GM19328 (cell line): Measurements from ENCODE around the gene PLXNB3.
A peak's percentile ranks its signal among the peaks of the same experiment; 100 is the strongest.
"Not testable (repeated sequence)": the region's sequence is repeated elsewhere in the genome, so short reads cannot be mapped to it uniquely, and the experiment has no call there.

ENCODE experiments used
- ATAC-seq: cut with Tn5 transposase; IDR thresholded peaks from one replicate; pipeline ENCODE4 v1.9.1; 2021; ENCODE audit warnings: mild to moderate bottlenecking, moderate library complexity; ENCODE audit not compliant: unreplicated experiment

Gene PLXNB3

GRCh38 chrX:153763989-153764755 lies at the start of gene PLXNB3:
Gene PLXNB3, plus strand, starts transcription at chrX:153764249. Its CDS starts 1,287 bp downstream, at chrX:153765536.
- ATAC-seq, result no peak

- ATAC-seq, result no peak
These were observed 49.8 kb upstream of the PLXNB3 start for GRCh38 chrX:153714256-153714655.

- ATAC-seq, result no peak
These were observed 46.6 kb upstream of the PLXNB3 start for GRCh38 chrX:153717445-153717844.

DNA sequence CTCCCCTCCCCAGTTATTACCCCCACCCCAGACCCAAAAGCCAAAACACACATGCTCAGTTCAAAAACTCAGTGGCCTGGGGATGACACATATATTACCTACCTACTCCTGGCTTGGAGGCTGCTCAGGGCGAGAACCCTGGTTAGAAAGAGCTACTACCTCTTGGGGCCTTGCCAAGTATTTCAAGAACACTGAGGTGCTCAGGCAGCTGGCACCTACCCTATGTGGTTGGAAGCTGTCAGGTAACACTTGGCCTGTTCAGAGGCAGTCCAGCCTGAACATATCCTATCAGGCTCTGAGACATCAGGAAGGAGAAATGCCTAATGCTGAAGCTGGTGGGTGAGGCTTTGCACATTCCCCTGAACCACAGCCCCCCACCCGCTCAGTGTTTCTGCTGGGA lies 44.8 kb upstream of the PLXNB3 start:
- ATAC-seq, result no peak

DNA sequence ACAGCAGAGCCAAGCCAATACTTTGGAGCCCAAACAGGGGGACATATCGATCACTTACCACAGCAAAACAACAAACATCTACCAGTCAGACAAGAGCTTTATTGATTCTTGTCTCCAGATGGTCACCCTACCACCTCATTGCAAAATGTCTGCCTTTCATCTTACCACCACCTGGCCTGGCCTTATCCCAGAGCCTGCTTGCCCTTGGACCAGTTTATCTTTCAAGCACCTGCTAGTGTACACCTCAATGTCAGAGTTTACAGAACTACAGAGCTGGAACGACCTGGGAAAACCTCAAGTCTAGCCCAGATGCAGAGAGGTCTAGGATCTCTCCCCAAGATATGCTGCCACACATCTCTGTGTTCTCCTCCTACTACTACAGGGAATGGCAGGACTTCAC lies 44.3 kb upstream of the PLXNB3 start:
- no peak for ATAC-seq

- no peak for ATAC-seq
These were observed 41.2 kb upstream of the PLXNB3 start for GRCh38 chrX:153722704-153723350.

DNA sequence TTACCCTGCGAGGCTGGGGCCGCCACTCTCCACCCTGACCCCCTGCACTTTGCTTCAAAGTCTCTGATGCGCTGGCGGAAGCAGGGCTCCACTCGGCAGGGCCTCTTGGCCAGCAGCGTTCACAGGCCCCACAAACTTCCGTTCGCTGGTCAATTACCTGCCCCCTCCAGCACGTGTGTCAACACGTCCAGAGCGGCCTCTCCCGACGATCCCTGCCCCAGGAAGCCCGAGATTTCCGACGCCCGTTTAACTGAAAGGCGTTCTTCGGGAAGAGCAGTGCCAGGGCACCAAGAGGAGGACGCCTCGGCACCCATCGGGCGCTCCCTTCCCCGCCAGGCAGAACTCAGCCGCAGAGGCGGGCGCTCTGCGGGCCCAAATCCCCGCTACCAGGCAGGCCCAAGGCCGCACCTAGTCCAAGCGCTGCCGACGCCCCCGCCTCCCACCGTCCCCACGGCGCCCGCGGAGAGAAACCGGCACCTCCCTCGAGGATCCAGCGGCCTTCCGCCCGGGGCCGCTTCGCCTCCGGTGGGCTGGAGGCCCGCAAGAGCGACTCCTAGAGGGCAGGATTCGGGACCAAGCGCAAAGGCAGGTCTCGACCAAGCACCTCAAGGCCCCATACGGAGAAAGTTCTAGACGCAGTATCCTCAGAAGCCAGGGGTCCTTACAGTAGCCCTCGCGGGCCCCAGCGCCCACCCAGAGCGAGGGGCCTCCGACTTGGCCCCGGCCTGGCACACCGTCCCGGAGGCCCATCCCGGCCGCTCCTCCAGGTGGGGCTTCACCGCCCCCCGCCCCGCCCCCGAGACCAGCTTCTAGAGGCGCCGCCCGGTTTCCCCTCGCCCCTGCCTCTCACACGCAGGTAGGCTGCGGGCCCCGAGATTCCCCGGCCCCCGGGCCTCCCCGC lies 40.4 kb upstream of the PLXNB3 start:
- peak; percentile 25 for ATAC-seq

DNA sequence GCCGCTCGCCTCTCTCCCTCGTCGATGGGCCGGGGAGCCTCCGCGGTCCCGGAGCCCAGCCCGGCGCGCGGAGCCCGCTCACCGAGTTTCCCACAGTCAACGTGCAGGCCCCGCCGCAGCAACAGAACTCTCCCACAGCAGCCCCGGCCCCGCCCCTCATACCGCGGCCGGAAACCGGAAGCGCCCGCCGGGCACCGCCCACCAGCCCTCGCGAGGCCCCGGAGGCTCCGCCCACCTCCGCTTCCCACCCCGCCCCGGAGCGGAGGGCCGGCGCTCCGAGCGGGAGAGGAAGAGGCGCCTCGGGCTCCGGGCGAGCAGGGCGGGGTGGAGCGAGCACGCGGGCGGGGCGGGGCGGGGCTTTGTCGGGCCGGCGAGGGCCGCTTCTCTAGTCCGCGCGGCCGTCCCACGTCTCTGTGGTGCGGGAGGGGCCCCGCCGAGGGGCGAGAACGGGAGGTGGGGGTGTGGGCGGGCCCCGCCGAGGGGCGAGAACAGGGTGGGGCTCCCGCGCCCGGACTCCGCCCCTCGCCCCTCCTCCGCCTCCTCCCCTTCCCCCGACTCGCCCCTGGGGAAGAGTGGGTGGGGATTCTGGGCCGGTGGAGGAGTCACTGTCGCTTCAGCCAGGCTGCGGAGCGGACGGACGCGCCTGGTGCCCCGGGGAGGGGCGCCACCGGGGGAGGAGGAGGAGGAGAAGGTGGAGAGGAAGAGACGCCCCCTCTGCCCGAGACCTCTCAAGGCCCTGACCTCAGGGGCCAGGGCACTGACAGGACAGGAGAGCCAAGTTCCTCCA lies 39.6 kb upstream of the PLXNB3 start, which contains the start of the genes ABCD1 and BCAP31:
Gene ABCD1, plus strand, starts transcription at position 605 of the 787 bp plus-strand sequence. CDS start 411 bp downstream, outside the sequence.
Gene BCAP31, minus strand, starts transcription at position 136 of the 787 bp plus-strand sequence. CDS start 1,143 bp downstream, outside the sequence.
- peak; percentile 55 for ATAC-seq

DNA sequence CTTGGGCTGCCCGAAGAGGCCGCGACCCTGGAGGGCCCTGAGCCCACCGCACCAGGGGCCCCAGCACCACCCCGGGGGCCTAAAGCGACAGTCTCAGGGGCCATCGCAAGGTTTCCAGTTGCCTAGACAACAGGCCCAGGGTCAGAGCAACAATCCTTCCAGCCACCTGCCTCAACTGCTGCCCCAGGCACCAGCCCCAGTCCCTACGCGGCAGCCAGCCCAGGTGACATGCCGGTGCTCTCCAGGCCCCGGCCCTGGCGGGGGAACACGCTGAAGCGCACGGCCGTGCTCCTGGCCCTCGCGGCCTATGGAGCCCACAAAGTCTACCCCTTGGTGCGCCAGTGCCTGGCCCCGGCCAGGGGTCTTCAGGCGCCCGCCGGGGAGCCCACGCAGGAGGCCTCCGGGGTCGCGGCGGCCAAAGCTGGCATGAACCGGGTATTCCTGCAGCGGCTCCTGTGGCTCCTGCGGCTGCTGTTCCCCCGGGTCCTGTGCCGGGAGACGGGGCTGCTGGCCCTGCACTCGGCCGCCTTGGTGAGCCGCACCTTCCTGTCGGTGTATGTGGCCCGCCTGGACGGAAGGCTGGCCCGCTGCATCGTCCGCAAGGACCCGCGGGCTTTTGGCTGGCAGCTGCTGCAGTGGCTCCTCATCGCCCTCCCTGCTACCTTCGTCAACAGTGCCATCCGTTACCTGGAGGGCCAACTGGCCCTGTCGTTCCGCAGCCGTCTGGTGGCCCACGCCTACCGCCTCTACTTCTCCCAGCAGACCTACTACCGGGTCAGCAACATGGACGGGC lies 38.8 kb upstream of the PLXNB3 start:
- no peak for ATAC-seq

DNA sequence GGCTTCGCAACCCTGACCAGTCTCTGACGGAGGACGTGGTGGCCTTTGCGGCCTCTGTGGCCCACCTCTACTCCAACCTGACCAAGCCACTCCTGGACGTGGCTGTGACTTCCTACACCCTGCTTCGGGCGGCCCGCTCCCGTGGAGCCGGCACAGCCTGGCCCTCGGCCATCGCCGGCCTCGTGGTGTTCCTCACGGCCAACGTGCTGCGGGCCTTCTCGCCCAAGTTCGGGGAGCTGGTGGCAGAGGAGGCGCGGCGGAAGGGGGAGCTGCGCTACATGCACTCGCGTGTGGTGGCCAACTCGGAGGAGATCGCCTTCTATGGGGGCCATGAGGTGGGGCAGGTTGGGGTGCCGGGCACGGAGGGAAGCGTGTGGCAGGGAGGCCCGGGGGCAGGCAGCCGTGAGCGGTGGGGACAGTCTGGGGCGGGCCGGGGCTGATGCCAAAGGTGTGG lies 38.2 kb upstream of the PLXNB3 start:
- ATAC-seq, result no peak

- peak; percentile 48 for ATAC-seq
These were observed 37.5 kb upstream of the PLXNB3 start for GRCh38 chrX:153726286-153727122.

DNA sequence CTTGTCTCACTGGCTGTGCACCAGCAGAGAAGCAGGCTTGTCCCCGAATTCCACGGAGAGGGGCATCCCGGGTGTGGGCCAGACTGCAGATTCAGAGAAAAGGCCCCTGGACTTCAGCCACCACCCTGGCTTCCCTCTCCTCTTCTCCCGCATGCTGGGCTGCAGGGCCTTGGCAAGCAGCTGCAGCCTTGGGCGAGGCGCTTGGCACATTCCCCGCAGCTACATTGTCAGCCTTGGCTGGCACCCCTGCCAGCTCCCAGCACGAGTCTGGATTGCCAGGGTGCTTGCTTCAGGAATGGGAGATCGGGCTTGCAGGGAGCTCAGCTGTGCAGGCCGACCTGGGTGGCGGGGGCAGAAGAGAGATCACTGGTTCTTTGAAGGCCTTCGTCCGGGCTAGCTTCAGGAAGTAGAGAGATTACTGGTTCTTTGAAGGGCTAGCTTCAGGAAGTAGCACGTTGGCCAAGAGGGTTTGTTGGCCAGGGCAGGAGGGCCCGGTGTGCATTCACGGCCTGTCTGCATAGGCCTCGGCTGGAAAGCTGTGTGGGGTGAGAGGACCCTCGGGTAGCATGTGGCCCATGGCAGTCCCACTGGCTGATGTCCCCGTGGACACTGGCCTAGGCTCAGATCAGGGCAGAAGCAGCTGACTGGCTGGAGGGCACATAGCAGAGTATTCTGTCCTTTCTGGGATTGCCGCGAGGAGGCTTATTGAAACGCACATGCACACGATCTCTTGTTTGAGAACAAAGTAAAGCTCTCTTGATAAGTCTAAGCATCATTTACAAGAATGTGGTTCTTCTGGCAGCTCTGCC lies 36.7 kb upstream of the PLXNB3 start:
- ATAC-seq, result no peak

GRCh38 chrX:153728095-153728494 lies 36.0 kb upstream of the PLXNB3 start:
- no peak for ATAC-seq

DNA sequence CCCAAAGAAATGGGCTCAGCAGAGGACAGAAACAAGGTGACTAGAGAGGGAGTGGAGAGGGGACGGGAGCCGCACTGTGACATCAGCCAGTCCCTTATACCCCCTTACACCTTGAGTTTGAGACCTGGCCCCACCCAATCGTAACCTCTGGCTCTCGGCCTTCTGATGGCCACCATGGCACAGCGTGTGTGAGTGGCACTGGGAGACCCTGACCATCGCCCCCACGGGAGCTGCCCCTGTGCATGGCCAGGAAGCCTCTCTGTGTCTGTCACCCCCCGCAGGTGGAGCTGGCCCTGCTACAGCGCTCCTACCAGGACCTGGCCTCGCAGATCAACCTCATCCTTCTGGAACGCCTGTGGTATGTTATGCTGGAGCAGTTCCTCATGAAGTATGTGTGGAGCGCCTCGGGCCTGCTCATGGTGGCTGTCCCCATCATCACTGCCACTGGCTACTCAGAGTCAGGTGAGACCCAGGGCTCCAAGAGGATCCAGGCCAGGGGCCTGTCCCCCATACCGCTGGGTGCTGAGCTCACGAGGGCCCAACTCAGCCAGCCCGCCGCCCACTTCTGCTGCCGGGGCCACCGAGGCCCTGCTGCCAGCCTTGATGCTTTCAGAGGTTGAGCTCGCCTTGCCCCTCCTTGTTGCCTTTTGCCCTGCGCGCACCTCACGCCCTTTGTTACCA lies 35.0 kb upstream of the PLXNB3 start:
- ATAC-seq, result no peak

DNA sequence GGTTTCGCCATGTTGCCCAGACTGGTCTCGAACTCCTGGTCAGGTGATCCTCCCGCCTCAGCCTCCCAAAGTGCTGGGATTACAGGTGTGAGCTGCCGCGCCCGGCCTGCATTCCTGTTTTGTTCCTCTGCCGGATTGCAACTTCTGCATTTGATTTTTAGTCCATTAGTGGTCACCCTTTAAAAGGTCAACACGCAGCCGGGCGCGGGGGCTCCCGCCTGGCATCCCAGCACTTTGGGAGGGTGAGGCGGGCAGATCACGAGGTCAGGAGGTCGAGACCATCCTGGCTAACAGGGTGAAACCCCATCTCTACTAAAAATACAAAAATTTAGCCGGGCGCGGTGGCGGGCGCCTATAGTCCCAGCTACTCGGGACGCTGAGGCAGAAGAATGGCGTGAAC lies 33.9 kb upstream of the PLXNB3 start:
- not testable (repeated sequence) for ATAC-seq

- ATAC-seq, result no peak
These were observed 32.8 kb upstream of the PLXNB3 start for GRCh38 chrX:153731117-153731844.

DNA sequence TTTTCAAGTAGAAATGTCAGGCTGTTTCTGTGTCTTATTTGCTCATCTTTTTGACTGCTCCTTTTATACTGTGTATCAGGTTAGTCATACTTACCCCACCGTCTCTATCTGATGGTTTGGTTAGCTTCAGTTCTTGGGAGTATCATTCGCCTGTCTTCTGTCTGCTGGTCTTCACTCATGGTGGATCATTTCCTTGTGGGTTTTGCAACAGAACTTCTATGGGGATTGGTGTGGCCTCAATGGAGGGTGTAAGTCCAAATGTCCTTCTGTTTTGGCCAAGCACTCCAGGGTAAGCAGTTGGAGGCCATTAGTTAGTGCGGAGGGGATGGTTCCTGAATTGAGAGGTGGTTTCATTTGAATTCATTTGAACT lies 32.2 kb upstream of the PLXNB3 start:
- ATAC-seq, result no peak
